Measurements from ENCODE around the gene MAP3K21.

The MAP3K21 gene

DNA sequence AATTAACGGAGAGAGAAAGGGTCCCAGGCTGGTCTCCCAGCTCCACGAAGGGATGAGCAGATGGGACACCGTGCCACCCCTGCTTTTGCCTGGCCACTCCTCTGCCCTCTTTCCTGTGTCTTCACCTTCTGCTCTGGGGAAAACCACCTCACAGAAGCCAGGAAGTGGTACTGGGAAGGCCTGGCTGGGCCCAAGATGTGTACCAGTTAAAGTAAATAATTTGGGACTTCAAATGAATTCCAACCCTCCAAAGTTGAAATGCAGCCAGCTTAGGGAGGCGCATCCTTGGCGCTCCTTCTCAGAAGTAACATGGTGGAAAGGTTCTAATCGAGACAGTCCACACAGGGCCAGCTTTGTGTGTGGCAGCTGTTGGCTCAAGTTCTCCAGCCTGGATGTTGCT lies 45.7 kb downstream of the MAP3K21 start:
- H3K36me3 ChIP-seq, result no peaks in the 10 kb centered on the region
- no peaks in the 10 kb centered on the region for H3K9me3 ChIP-seq
- no peak overlapping the region for H3K4me3 ChIP-seq (ENCODE audit: low read depth in 1 of 2, low read length in 1 of 2)
- TF ChIP-seq, protein P1, sequence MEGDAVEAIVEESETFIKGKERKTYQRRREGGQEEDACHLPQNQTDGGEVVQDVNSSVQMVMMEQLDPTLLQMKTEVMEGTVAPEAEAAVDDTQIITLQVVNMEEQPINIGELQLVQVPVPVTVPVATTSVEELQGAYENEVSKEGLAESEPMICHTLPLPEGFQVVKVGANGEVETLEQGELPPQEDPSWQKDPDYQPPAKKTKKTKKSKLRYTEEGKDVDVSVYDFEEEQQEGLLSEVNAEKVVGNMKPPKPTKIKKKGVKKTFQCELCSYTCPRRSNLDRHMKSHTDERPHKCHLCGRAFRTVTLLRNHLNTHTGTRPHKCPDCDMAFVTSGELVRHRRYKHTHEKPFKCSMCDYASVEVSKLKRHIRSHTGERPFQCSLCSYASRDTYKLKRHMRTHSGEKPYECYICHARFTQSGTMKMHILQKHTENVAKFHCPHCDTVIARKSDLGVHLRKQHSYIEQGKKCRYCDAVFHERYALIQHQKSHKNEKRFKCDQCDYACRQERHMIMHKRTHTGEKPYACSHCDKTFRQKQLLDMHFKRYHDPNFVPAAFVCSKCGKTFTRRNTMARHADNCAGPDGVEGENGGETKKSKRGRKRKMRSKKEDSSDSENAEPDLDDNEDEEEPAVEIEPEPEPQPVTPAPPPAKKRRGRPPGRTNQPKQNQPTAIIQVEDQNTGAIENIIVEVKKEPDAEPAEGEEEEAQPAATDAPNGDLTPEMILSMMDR (IDR thresholded peaks at IDR 0.05), result no peak
- no peak overlapping the region for H3K27ac ChIP-seq
- no peaks in the 10 kb centered on the region for H3K27me3 ChIP-seq
- no peaks in the 10 kb centered on the region for H3K4me1 ChIP-seq (ENCODE audit: control insufficient read depth in 1 of 2, insufficient read depth in 1 of 2, low read depth in 1 of 2, low read length in 1 of 2)

DNA sequence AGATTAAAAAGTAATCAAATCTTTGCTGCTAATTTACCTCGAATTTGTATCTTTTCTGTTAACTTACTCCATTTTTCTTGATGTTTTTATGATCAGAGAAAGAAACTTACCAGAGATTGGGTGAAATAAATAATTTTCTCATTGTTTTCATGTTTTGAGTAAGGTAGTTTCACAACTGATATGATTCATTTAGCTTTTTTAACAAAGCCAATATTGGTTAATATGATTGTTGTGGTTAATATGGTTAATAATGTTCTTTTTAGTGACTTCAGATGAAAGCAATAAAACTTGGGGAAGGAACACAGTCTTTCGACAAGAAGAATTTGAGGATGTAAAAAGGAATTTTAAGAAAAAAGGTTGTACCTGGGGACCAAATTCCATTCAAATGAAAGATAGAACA lies 48.1 kb downstream of the MAP3K21 start:
- TF ChIP-seq, protein P1 (IDR thresholded peaks at IDR 0.05), result no peak
- Histone ChIP-seq H3K27me3 (no peaks in the 10 kb centered on the region), H3K36me3 (no peaks in the 10 kb centered on the region), H3K9me3 (no peaks in the 10 kb centered on the region), H3K4me3 (ENCODE audit: low read depth in 1 of 2, low read length in 1 of 2) (no peak overlapping the region), H3K4me1 (ENCODE audit: control insufficient read depth in 1 of 2, insufficient read depth in 1 of 2, low read depth in 1 of 2, low read length in 1 of 2) (no peaks in the 10 kb centered on the region), H3K27ac (no peak overlapping the region)

DNA sequence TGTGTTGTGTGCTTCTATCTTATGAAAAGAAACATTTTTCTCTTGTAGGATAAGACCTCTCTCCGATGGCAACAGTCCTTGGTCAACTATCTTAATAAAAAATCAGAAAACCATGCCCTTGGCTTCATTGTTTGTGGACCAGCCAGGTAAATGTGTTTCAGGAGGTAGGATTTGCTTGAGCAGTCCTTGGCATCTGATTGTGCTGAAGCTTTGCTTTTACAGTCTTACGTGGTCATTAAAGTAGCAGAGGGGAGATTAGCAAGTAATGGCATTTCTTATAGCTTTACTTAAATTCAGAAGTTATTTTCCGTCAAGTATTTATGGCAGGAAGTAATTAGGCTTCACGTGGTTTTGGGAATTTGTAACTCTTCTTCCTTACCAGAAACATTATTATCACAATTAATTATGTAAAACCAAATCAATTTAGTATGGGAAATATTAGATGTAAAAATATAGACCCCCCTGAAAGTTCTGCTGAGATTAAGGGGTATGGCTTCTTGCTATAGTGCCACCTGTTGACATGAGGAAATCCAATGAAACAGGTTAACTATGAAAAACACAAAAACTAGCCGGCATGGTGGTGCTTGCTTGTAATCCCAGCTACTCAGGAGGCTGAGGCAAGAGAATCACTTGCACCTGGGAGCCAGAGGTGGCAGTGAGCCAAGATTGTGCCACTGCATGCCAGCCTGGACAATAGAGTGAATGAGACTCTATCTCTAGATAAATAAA lies 49.0 kb downstream of the MAP3K21 start:
- Histone ChIP-seq H3K27me3 (no peaks in the 10 kb centered on the region), H3K36me3 (no peaks in the 10 kb centered on the region), H3K4me1 (ENCODE audit: control insufficient read depth in 1 of 2, insufficient read depth in 1 of 2, low read depth in 1 of 2, low read length in 1 of 2) (no peaks in the 10 kb centered on the region), H3K9me3 (no peaks in the 10 kb centered on the region), H3K4me3 (ENCODE audit: low read depth in 1 of 2, low read length in 1 of 2) (no peak overlapping the region), H3K27ac (no peak overlapping the region)
- TF ChIP-seq, protein P1 (IDR thresholded peaks at IDR 0.05), result no peak

DNA sequence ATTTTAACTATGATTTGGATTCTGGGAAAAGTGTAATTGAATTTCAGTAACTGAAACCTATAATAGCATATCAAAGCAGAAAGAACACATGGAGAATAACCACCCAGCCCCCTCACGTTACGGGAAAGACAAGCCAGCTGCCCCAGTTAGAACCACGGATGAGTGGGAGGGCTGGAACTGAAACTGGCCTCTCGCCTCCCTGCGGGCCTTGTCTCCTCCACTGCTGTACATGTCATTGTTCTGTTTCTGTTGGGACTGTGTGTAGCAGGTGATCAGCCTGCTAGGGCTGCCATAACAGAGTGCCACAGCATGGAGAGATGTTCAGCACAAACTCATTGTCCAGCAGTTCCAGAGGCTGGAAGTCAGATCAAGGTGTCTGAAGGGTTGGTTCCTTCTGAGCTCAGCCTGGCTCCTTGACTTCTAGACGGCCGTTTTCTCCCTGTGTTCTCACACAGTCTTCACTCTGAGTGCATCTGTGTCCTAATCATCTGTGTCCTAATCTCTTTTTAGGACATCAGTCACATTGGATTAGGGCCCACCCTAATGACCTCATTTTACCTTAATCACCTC lies 52.4 kb downstream of the MAP3K21 start:
- H3K4me1 ChIP-seq (ENCODE audit: control insufficient read depth in 1 of 2, insufficient read depth in 1 of 2, low read depth in 1 of 2, low read length in 1 of 2), result no peaks in the 10 kb centered on the region
- no peaks in the 10 kb centered on the region for H3K27me3 ChIP-seq
- H3K27ac ChIP-seq, result no peak overlapping the region
- no peaks in the 10 kb centered on the region for H3K36me3 ChIP-seq
- no peak overlapping the region for H3K4me3 ChIP-seq (ENCODE audit: low read depth in 1 of 2, low read length in 1 of 2)
- TF ChIP-seq, protein P1 (IDR thresholded peaks at IDR 0.05), result no peak
- H3K9me3 ChIP-seq, result no peaks in the 10 kb centered on the region

DNA sequence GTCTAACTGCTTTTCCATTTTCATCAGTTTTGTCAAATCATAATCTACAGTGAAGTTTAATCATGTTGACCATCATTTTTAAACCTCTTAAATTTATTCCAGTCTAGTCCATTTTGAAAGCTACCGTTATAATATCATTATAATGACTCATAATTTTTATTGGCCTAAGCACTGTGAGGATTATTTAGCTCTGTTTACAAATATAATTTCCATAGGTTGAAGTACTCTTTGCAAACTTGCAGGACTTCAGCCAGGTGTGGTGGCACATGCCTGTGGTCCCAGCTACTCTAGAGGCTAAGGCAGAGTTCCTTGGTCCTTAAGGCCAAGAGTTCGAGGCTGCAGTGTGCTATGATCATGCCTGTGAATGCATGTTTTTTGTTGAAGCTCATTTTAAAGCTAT lies 54.3 kb downstream of the MAP3K21 start:
- no peaks in the 10 kb centered on the region for H3K27me3 ChIP-seq
- H3K27ac ChIP-seq, result no peak overlapping the region
- H3K4me1 ChIP-seq (ENCODE audit: control insufficient read depth in 1 of 2, insufficient read depth in 1 of 2, low read depth in 1 of 2, low read length in 1 of 2), result no peaks in the 10 kb centered on the region
- TF ChIP-seq, protein P1 (IDR thresholded peaks at IDR 0.05), result no peak
- no peaks in the 10 kb centered on the region for H3K9me3 ChIP-seq
- H3K36me3 ChIP-seq, result no peaks in the 10 kb centered on the region
- H3K4me3 ChIP-seq (ENCODE audit: low read depth in 1 of 2, low read length in 1 of 2), result no peak overlapping the region
